Nephron progenitor cell (in vitro differentiated cells): Measurements from ENCODE around the gene GEMIN5.
A peak's percentile ranks its signal among the peaks of the same experiment; 100 is the strongest.

Experiments
- DNase-seq: peaks from one replicate; pipeline ENCODE4 v3.0.0; 2021
- H3K27ac Mint-ChIP-seq: 2 replicates; pipeline ENCODE4 v1.8.0; 2021; ENCODE audit warnings: mild to moderate bottlenecking, moderate library complexity, mixed read lengths
- H3K27me3 Mint-ChIP-seq: 2 replicates; pipeline ENCODE4 v1.8.0; 2021; ENCODE audit warnings: mild to moderate bottlenecking, low read depth, mixed read lengths; ENCODE audit not compliant: poor library complexity
- H3K36me3 Mint-ChIP-seq: 2 replicates; pipeline ENCODE4 v1.8.0; 2021; ENCODE audit warnings: low read depth, mixed read lengths
- H3K4me1 Mint-ChIP-seq: 2 replicates; pipeline ENCODE4 v1.8.0; 2021; ENCODE audit warnings: mixed read lengths
- H3K4me3 Mint-ChIP-seq: 2 replicates; pipeline ENCODE4 v1.8.0; 2021; ENCODE audit warnings: mild to moderate bottlenecking, moderate library complexity, mixed read lengths
- H3K9me3 Mint-ChIP-seq: 2 replicates; pipeline ENCODE4 v1.8.0; 2021; ENCODE audit warnings: mild to moderate bottlenecking, moderate library complexity, mixed read lengths
- TF ChIP-seq, protein P1 (sequence below): fragments of 200-600 bp; sonication (generic); IDR thresholded peaks from 2 replicates; pipeline ENCODE4 v1.5.0; 2021; ENCODE audit warnings: antibody characterized with exemption

The GEMIN5 gene

DNA sequence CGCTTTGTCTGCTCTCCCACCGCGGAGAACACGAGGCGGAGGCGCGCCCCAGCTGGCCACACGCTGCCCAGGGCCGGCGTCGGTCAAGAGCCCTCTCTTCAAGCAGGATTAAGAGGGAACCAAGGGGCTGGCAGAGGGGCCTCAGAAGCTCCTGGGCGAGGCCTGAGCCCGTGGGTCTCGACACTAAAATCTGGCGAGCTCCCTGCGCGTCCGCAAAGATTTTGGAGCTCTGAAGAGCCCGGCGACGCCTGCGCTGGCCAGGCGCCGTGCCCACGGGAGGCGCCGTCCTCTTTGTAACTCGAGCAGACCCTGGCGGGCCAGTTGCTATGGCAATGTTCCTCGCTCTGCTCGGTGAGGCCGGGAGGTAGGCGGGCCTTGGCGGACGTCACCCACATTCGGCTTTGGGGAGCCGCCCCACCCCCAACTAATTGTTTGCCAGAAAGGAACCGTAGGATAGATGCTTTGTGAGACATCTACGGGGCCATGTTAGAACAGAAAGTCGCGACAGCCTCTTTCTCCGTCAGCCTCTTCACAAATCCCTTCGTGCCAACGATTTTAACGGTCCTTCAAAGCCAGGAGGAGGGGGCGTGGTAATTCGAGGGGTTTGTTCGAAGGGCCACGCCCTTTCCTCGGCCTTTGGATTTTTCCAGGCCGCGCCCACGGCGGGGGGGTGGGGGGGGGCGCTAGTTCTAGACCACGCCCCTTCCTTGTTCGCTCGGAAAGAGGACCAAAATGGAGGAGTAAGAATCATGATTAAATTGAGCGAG lies 80.3 kb downstream of the GEMIN5 start:
- no peaks in the 10 kb centered on the region for H3K9me3 Mint-ChIP-seq
- H3K27me3 Mint-ChIP-seq = no peaks in the 10 kb centered on the region
- peak overlapping the region; percentile 96 for H3K4me3 Mint-ChIP-seq
- TF ChIP-seq, protein P1, sequence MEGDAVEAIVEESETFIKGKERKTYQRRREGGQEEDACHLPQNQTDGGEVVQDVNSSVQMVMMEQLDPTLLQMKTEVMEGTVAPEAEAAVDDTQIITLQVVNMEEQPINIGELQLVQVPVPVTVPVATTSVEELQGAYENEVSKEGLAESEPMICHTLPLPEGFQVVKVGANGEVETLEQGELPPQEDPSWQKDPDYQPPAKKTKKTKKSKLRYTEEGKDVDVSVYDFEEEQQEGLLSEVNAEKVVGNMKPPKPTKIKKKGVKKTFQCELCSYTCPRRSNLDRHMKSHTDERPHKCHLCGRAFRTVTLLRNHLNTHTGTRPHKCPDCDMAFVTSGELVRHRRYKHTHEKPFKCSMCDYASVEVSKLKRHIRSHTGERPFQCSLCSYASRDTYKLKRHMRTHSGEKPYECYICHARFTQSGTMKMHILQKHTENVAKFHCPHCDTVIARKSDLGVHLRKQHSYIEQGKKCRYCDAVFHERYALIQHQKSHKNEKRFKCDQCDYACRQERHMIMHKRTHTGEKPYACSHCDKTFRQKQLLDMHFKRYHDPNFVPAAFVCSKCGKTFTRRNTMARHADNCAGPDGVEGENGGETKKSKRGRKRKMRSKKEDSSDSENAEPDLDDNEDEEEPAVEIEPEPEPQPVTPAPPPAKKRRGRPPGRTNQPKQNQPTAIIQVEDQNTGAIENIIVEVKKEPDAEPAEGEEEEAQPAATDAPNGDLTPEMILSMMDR = no peak
- peak; percentile 93 for DNase-seq
- peak overlapping the region; percentile 100 for H3K27ac Mint-ChIP-seq
- peaks cover 13% of the 10 kb centered on the region for H3K36me3 Mint-ChIP-seq
- peaks cover 64% of the 10 kb centered on the region for H3K4me1 Mint-ChIP-seq

DNA sequence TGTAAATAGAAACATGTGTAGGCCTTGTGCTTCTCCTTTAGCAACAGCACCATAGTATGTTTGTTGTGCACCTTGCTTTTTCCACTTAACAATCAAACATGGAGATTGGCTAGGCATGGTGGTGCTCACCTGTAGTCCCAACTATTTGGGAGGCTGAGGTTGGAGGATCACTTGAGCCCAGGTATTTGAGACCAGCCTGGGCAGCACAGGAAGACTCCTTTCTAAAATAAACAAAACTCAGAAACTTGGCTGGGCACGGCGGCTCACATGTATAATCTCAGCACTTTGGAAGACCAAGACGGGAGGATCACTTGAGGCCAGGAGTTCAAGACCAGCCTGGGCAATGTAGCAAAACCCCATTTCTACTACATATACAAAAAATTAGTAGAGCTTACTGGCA lies 86.7 kb downstream of the GEMIN5 start:
- DNase-seq = no peak
- Mint-ChIP-seq H3K9me3 (no peaks in the 10 kb centered on the region), H3K27me3 (no peaks in the 10 kb centered on the region), H3K4me1 (peaks cover 58% of the 10 kb centered on the region), H3K36me3 (peaks cover under 1% of the 10 kb centered on the region), H3K27ac (peak overlapping the region; percentile 98), H3K4me3 (peak overlapping the region; percentile 85)
- TF ChIP-seq, protein P1 = no peak

DNA sequence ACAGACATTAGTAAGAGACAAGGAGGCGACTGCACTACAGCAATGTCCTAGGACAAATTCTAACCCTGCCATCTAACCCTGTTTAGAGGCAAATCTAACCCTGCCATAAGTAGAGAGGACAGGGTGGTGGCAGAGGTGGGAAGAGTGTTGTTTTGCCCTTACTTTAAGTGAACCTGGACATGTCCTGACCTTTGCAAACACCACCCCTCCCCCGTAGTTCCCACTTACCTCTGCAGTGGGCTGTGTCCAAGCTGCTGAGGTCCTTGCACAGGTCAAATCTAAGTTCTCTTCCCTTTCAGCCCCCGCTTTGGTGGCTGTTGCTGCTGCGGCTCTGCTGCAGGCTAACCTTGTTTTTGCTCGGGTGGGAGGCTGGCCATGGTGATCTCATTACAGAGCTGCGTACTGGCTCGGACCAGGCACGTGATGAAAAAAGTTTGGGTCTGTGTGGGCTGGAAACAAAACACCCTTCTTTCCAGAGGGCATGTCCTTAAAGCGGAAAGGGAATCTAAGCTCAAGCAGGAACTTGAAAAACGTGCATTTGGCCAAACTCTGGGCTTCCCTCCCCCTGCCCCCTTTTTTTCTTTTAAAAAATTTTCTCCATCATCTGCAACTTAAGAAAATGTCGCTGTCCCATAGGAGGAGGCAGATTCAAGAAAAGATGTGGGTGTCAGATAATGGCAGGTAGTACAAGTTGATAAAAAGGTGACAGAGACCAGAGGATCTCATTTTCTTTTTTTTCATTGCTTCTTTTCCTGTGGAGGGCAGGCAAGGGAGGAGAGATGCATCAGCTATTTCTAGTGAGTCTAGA lies 87.6 kb downstream of the GEMIN5 start, which contains the start of gene FAXDC2:
Gene FAXDC2 (minus strand): TSS at position 349 of the 808 bp plus-strand sequence. CDS start 12,425 bp downstream, outside the sequence.
- Mint-ChIP-seq H3K36me3 (peaks cover 6% of the 10 kb centered on the region), H3K9me3 (no peaks in the 10 kb centered on the region), H3K27ac (peak within 1 kb of the TSS; percentile 98), H3K4me1 (peaks cover 50% of the 10 kb centered on the region), H3K4me3 (peak within 1 kb of the TSS; percentile 85), H3K27me3 (no peaks in the 10 kb centered on the region)
- TF ChIP-seq, protein P1 = no peak
- DNase-seq = peak; percentile 72

DNA sequence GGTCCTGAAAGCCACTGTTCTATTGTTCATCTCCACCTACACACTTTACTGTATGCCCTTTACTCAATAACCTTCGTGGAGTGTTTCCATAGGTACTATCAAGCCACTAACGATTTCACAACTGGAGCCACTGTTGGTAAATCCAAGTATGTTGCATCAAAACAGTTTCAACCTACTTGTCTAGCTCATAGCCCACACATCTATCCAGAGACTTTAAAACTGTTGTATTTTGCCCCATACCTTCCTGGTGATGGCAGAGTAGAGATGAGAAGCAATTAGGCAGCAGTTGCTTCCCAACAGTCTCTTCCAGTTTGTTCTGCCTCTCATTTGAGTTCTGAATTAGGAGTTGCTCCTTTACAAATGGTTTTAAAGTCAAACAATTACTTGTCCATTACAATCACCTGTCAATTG lies 88.2 kb downstream of the GEMIN5 start:
- Mint-ChIP-seq H3K27me3 (no peaks in the 10 kb centered on the region), H3K4me1 (peaks cover 51% of the 10 kb centered on the region)
- TF ChIP-seq, protein P1 = no peak

DNA sequence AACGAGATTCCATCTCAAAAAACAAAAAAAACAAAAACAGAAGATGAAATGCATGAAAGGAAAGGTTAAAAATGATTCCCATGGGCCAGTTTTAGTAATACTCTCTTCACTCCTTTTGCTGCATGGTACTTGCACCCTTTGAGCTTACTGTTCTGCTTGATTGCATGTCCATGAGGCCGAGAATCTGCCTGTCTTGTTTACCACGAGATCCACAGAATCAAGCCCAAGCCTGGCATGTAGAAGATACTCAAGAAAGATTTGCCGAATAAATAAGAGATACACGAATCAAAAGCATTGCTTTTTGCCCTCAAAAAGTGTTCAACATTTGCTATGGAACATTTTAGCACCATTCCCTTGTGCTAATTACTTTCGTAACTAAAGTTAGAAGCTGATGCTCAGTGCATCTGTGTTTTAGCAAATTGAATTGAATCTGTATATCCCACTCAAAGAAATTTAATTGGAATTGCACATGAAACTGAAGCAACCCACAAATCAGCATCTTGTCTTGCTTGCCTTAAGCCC lies 88.7 kb downstream of the GEMIN5 start:
- Mint-ChIP-seq H3K9me3 (no peaks in the 10 kb centered on the region), H3K4me1 (peaks cover 55% of the 10 kb centered on the region), H3K4me3 (peak overlapping the region; percentile 85), H3K27ac (peak overlapping the region; percentile 98), H3K36me3 (peaks cover 10% of the 10 kb centered on the region), H3K27me3 (no peaks in the 10 kb centered on the region)
- no peak for DNase-seq
- TF ChIP-seq, protein P1 = no peak

More for the DNA sequence above, 88.2 kb downstream of the GEMIN5 start:
- DNase-seq = no peak
- no peaks in the 10 kb centered on the region for H3K9me3 Mint-ChIP-seq
- H3K27ac Mint-ChIP-seq = peak overlapping the region; percentile 98
- H3K36me3 Mint-ChIP-seq = peaks cover 10% of the 10 kb centered on the region
- peak overlapping the region; percentile 85 for H3K4me3 Mint-ChIP-seq
